ENCODE measurements around the gene SECISBP2L.

The SECISBP2L gene

GRCh38 chr15:48963524-48964113, 82.6 kb downstream of the SECISBP2L start, which contains the start of gene SHC4:
Gene SHC4 (minus strand): TSS chr15:48963919. CDS start chr15:48963015, 904 bp downstream.
- no peak for DNase-seq

- DNase-seq: no peak
These were observed 83.4 kb downstream of the SECISBP2L start for GRCh38 chr15:48962662-48963523.

- no peak for DNase-seq
These were observed 90.3 kb downstream of the SECISBP2L start for GRCh38 chr15:48955967-48956366.

GRCh38 chr15:48955370-48955769, 90.9 kb downstream of the SECISBP2L start:
- no peak for DNase-seq

GRCh38 chr15:48954538-48954937, 91.7 kb downstream of the SECISBP2L start:
- DNase-seq: no peak

- DNase-seq: no peak
These were observed 99.4 kb downstream of the SECISBP2L start for GRCh38 chr15:48946840-48947187.

- DNase-seq: no peak
These were observed 100.0 kb downstream of the SECISBP2L start for GRCh38 chr15:48946074-48946839.

GRCh38 chr15:48945386-48945785, 100.9 kb downstream of the SECISBP2L start:
- DNase-seq: no peak

GRCh38 chr15:48941904-48942303, 104.3 kb downstream of the SECISBP2L start:
- DNase-seq: no peak

GRCh38 chr15:48940508-48940907, 105.7 kb downstream of the SECISBP2L start:
- DNase-seq: no peak

GRCh38 chr15:48939648-48940047, 106.6 kb downstream of the SECISBP2L start:
- no peak for DNase-seq

All from NCI-H187 treated with DMSO at 0.1 percent for 48 hours (cell line).